ENCODE results near the gene OR2AG1. TPM values are rescaled to one million over a fixed set of nuclear protein-coding genes. Genes with fewer than 3 reads are reported as not detected.

Gene OR2AG1
- total RNA-seq, 2 experiments from 2014 or later, result not detected

DNA sequence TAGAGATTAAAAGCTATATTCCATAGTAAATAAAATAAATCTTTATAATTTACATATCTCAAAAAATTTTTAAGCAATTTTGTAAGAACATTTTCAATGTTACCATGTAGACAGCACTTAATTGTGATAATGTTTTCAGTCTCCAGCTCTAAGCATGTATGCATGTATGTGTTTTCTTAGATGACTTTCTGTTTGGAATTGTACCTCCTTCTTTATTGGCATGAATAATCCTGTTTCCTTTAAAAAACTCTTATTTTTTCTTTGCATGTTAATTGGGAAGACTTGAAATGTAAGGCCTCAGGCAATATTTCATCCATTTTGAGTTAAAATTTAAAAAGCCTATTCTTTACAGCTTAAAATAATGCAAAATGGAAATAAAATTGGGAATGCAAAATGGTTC is 2.0 kb upstream of the OR2AG1 start:
- Histone ChIP-seq H3K4me2 (ENCODE audit: low read length) (no peak overlapping the region), H3K9me2 (ENCODE audit: insufficient read depth, low read length) (no peaks in the 10 kb centered on the region), H3K4me3 (ENCODE audit: low read depth, low read length, poor library complexity, severe bottlenecking) (no peak overlapping the region), H4K20me1 (ENCODE audit: insufficient read depth, low read length) (no peaks in the 10 kb centered on the region), H3K4me1 (ENCODE audit: insufficient read depth, low read length, poor library complexity, severe bottlenecking) (no peaks in the 10 kb centered on the region), H3K27ac (ENCODE audit: low read depth, low read length, poor library complexity, severe bottlenecking) (no peak overlapping the region), H3K36me3 (ENCODE audit: insufficient read depth, low read length) (no peaks in the 10 kb centered on the region), H3K9me3 (ENCODE audit: low read length) (no peaks in the 10 kb centered on the region), H2AFZ (ENCODE audit: low read length) (no peak overlapping the region), H3K79me2 (ENCODE audit: insufficient read depth, low read depth, low read length) (no peaks in the 10 kb centered on the region)
- no TSS peak for BruUV-seq (replicated peaks)
- ChIA-PET POLR2A (interaction anchor here (0.7 to 1.0 kb wide), 3 partner anchors 47 to 326 kb away, joined by 3 to 4 read pairs (median 3); no protein-coding TSS in a partner anchor), CTCF (ENCODE audit: unreplicated experiment) (no interaction called here)
- TF ChIP-seq, protein P1, sequence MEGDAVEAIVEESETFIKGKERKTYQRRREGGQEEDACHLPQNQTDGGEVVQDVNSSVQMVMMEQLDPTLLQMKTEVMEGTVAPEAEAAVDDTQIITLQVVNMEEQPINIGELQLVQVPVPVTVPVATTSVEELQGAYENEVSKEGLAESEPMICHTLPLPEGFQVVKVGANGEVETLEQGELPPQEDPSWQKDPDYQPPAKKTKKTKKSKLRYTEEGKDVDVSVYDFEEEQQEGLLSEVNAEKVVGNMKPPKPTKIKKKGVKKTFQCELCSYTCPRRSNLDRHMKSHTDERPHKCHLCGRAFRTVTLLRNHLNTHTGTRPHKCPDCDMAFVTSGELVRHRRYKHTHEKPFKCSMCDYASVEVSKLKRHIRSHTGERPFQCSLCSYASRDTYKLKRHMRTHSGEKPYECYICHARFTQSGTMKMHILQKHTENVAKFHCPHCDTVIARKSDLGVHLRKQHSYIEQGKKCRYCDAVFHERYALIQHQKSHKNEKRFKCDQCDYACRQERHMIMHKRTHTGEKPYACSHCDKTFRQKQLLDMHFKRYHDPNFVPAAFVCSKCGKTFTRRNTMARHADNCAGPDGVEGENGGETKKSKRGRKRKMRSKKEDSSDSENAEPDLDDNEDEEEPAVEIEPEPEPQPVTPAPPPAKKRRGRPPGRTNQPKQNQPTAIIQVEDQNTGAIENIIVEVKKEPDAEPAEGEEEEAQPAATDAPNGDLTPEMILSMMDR (conservative IDR thresholded peaks at IDR 0.05; ENCODE audit: low read length), result no peak
- no peak for TF ChIP-seq EZH2phosphoT487 (IDR thresholded peaks at IDR 0.05; ENCODE audit: borderline replicate concordance, low read depth, low read length)
- no peak for DNase-seq (ENCODE audit: low spot score)
- intact Hi-C loops (cut with micrococcal nuclease; ENCODE audit: unreplicated experiment), result no loop called here

DNA sequence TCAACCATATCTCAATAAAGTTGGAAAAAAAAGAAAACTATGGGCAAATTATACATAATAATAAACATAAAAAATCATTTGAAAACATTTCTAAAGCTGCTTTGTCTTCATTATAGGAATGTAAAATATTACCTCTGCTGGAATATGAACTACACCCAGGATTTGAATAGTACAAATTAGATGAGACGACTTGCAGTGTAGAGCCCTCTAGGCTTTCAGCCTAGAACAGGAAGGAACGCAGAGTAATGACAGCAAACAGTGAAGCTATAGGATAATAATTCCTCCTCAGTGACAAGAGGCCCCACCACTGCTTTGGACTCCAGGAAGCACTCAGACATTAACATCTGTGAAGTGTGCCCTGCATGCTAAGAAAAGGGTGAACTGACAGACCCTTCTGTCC is 7.7 kb downstream of the OR2AG1 start:
- H2AFZ ChIP-seq (ENCODE audit: low read length), result no peak overlapping the region
- no peaks in the 10 kb centered on the region for H3K4me1 ChIP-seq (ENCODE audit: insufficient read depth, low read length, poor library complexity, severe bottlenecking)
- no peak overlapping the region for H3K27ac ChIP-seq (ENCODE audit: low read depth, low read length, poor library complexity, severe bottlenecking)
- no peaks in the 10 kb centered on the region for H3K9me2 ChIP-seq (ENCODE audit: insufficient read depth, low read length)
- BruUV-seq (replicated peaks), result no TSS peak
- ChIA-PET POLR2A (interaction anchor here (0.6 kb wide), 1 partner anchor 225 kb away, joined by 3 read pairs; no protein-coding TSS in a partner anchor), CTCF (ENCODE audit: unreplicated experiment) (no interaction called here)
- no peak overlapping the region for H3K4me2 ChIP-seq (ENCODE audit: low read length)
- H3K4me3 ChIP-seq (ENCODE audit: low read depth, low read length, poor library complexity, severe bottlenecking), result no peak overlapping the region
- DNase-seq (ENCODE audit: low spot score), result no peak
- H3K36me3 ChIP-seq (ENCODE audit: insufficient read depth, low read length), result no peaks in the 10 kb centered on the region
- TF ChIP-seq, protein P1 (conservative IDR thresholded peaks at IDR 0.05; ENCODE audit: low read length), result no peak
- TF ChIP-seq EZH2phosphoT487 (IDR thresholded peaks at IDR 0.05; ENCODE audit: borderline replicate concordance, low read depth, low read length), result no peak
- intact Hi-C loops (cut with micrococcal nuclease; ENCODE audit: unreplicated experiment), result no loop called here
- no peaks in the 10 kb centered on the region for H3K79me2 ChIP-seq (ENCODE audit: insufficient read depth, low read depth, low read length)
- no peaks in the 10 kb centered on the region for H4K20me1 ChIP-seq (ENCODE audit: insufficient read depth, low read length)
- no peaks in the 10 kb centered on the region for H3K9me3 ChIP-seq (ENCODE audit: low read length)

DNA sequence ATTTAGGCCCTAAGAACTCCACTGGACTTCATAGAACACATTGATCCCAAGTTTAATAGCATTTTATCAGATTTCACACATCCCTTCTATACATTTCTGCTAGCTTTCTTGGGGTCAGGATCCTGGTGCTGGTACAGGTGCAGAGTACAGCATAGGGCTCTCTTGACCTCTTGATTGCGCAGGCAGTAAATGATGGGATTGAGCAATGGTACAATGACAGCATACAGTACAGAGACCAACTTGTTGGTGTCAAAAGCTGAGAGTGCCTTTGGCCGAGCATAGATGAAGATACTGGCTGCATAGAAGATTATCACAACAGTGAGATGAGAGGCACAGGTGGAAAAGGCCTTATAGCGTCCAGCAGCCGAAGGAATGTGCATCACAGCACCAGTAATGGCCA is 11.8 kb downstream of the OR2AG1 start:
- intact Hi-C loops (cut with micrococcal nuclease; ENCODE audit: unreplicated experiment), result no loop called here
- no peaks in the 10 kb centered on the region for H3K4me1 ChIP-seq (ENCODE audit: insufficient read depth, low read length, poor library complexity, severe bottlenecking)
- H4K20me1 ChIP-seq (ENCODE audit: insufficient read depth, low read length), result no peaks in the 10 kb centered on the region
- DNase-seq (ENCODE audit: low spot score), result no peak
- TF ChIP-seq, protein P1 (conservative IDR thresholded peaks at IDR 0.05; ENCODE audit: low read length), result no peak
- TF ChIP-seq EZH2phosphoT487 (IDR thresholded peaks at IDR 0.05; ENCODE audit: borderline replicate concordance, low read depth, low read length), result no peak
- no peaks in the 10 kb centered on the region for H3K79me2 ChIP-seq (ENCODE audit: insufficient read depth, low read depth, low read length)
- ChIA-PET CTCF (ENCODE audit: unreplicated experiment) (no interaction called here), POLR2A (no interaction called here)
- no TSS peak for BruUV-seq (replicated peaks)
- H3K36me3 ChIP-seq (ENCODE audit: insufficient read depth, low read length), result no peaks in the 10 kb centered on the region
- H3K9me2 ChIP-seq (ENCODE audit: insufficient read depth, low read length), result no peaks in the 10 kb centered on the region
- no peak overlapping the region for H2AFZ ChIP-seq (ENCODE audit: low read length)
- H3K9me3 ChIP-seq (ENCODE audit: low read length), result no peaks in the 10 kb centered on the region
- H3K4me2 ChIP-seq (ENCODE audit: low read length), result no peak overlapping the region
- H3K27ac ChIP-seq (ENCODE audit: low read depth, low read length, poor library complexity, severe bottlenecking), result no peak overlapping the region
- H3K4me3 ChIP-seq (ENCODE audit: low read depth, low read length, poor library complexity, severe bottlenecking), result no peak overlapping the region

All from OCI-LY7 (cell line).